ENCODE measurements around the gene DGCR8. TPM values are rescaled to one million over a fixed set of nuclear protein-coding genes. Genes with fewer than 3 reads are reported as not detected.
A peak's percentile ranks its signal among the peaks of the same experiment; 100 is the strongest.

DGCR8 gene
- polyA plus RNA-seq, 2 of the 4 experiments (the other 2 are of a cell fraction): 18.1 to 21.3 TPM

DNA sequence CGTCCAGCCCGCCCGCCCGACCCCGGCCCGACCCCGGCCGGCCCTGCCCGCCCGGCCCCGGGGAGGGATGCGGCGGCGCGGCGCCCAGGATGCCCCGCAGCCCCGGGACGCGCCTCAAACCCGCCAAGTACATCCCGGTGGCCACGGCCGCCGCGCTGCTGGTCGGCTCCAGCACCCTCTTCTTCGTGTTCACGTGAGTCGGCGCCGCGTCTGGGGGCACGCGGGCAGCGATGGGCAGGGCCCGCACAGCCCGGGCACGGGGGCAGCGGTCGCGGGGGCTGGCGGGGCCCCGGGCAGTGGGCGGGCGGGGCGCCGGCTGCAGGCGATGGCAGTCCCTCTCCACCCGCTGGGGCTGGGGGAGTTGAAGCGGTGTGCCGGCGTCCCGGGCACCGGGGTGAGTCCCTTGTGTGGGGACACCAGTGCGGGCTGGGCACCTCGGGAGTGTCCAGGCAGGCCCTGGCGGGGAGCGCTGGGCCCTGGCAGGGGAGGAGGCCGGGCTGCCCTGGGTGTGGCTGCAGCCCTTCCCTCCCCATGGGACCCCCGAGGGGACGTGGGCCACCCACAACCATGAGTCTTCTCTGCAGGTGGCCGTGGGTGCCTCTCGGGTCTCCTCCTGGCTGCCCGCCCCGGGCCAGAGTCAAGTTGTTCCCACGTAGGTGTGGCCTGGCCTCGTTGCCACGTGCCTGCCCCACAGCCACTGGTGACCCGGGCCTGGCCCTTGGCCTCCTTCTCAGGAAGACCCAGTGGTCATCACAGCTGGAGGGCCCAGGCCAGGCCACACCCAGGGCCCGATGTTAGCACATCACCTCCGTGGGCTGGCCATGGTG lies 52.0 kb downstream of the DGCR8 start:
- ATAC-seq: peak; percentile 0 to 3; a peak in 2 of 6 replicates

GRCh38 chr22:20132686-20133246 lies 52.7 kb downstream of the DGCR8 start:
- Histone ChIP-seq H3K27ac (peak overlapping the region; percentile 97 to 100), H3K4me1 (peaks cover 7% of the 10 kb centered on the region; the same call in 1 of the 3 replicates)

More for the DNA sequence above, 52.0 kb downstream of the DGCR8 start:
- Histone ChIP-seq H3K4me3 (peak overlapping the region; percentile 100), H3K27ac (peak overlapping the region; percentile 97 to 100), H3K4me1 (peaks cover 7% of the 10 kb centered on the region; the same call in 1 of the 3 replicates), H3K9me3 (no peaks in the 10 kb centered on the region), H3K4me2 (peak overlapping the region; percentile 97)
- no peak for TF ChIP-seq EHF (CRISPR knock-in tag; IDR thresholded peaks at IDR 0.05)
- no peak for TF ChIP-seq CBX8 (IDR thresholded peaks at IDR 0.05)
- TF ChIP-seq MAX (IDR thresholded peaks at IDR 0.05): peak; percentile 83
- TF ChIP-seq RCOR1 (IDR thresholded peaks at IDR 0.05; ENCODE audit: low read depth, low read length): no peak
- no peak for TF ChIP-seq HDAC2 (IDR thresholded peaks at IDR 0.05)
- DNase-seq (ENCODE audit: low read depth in 1 of 2, low spot score in 1 of 2) (no peak), FAIRE-seq (no peak)
- CTCF ChIA-PET: no interaction called here
- no CpG with 5 or more reads among the region's 72 CpGs for WGBS (ENCODE audit: missing lambda C conversion rate)
- POLR2A ChIA-PET: no interaction called here

More at GRCh38 chr22:20132686-20133246, 52.7 kb downstream of the DGCR8 start:
- Histone ChIP-seq H3K4me2 (peak overlapping the region; percentile 97), H3K9me3 (no peaks in the 10 kb centered on the region), H3K4me3 (peak overlapping the region; percentile 100)
- no peak for FAIRE-seq
- ATAC-seq: no peak
- TF ChIP-seq, protein P1, sequence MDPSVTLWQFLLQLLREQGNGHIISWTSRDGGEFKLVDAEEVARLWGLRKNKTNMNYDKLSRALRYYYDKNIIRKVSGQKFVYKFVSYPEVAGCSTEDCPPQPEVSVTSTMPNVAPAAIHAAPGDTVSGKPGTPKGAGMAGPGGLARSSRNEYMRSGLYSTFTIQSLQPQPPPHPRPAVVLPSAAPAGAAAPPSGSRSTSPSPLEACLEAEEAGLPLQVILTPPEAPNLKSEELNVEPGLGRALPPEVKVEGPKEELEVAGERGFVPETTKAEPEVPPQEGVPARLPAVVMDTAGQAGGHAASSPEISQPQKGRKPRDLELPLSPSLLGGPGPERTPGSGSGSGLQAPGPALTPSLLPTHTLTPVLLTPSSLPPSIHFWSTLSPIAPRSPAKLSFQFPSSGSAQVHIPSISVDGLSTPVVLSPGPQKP (IDR thresholded peaks at IDR 0.05; ENCODE audit: low read depth, low read length): no peak
- TF ChIP-seq HOXA7 (CRISPR knock-in tag; IDR thresholded peaks at IDR 0.05) (no peak), ESRRA (IDR thresholded peaks at IDR 0.05; ENCODE audit: borderline replicate concordance, low read length) (no peak), FOXS1 (CRISPR knock-in tag; IDR thresholded peaks at IDR 0.05) (no peak), HOXB13 (CRISPR knock-in tag; IDR thresholded peaks at IDR 0.05; ENCODE audit: low read depth) (no peak), TFCP2L1 (CRISPR knock-in tag; IDR thresholded peaks at IDR 0.05) (no peak), ZSCAN20 (CRISPR knock-in tag; IDR thresholded peaks at IDR 0.05) (no peak), TP53 (CRISPR knock-in tag; IDR thresholded peaks at IDR 0.05) (no peak), CBX8 (IDR thresholded peaks at IDR 0.05) (no peak), EHF (CRISPR knock-in tag; IDR thresholded peaks at IDR 0.05) (no peak), PBX3 (IDR thresholded peaks at IDR 0.05) (no peak), EP300 (IDR thresholded peaks at IDR 0.05) (no peak), POLR2A (IDR thresholded peaks at IDR 0.05; ENCODE audit: low read length) (no peak)
- TF ChIP-seq, protein P2, sequence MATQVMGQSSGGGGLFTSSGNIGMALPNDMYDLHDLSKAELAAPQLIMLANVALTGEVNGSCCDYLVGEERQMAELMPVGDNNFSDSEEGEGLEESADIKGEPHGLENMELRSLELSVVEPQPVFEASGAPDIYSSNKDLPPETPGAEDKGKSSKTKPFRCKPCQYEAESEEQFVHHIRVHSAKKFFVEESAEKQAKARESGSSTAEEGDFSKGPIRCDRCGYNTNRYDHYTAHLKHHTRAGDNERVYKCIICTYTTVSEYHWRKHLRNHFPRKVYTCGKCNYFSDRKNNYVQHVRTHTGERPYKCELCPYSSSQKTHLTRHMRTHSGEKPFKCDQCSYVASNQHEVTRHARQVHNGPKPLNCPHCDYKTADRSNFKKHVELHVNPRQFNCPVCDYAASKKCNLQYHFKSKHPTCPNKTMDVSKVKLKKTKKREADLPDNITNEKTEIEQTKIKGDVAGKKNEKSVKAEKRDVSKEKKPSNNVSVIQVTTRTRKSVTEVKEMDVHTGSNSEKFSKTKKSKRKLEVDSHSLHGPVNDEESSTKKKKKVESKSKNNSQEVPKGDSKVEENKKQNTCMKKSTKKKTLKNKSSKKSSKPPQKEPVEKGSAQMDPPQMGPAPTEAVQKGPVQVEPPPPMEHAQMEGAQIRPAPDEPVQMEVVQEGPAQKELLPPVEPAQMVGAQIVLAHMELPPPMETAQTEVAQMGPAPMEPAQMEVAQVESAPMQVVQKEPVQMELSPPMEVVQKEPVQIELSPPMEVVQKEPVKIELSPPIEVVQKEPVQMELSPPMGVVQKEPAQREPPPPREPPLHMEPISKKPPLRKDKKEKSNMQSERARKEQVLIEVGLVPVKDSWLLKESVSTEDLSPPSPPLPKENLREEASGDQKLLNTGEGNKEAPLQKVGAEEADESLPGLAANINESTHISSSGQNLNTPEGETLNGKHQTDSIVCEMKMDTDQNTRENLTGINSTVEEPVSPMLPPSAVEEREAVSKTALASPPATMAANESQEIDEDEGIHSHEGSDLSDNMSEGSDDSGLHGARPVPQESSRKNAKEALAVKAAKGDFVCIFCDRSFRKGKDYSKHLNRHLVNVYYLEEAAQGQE (IDR thresholded peaks at IDR 0.05): no peak
- CTCF ChIA-PET: no interaction called here
- POLR2A ChIA-PET: no interaction called here
- 87% methylated on average over 4 of the region's 16 CpGs for WGBS (ENCODE audit: missing lambda C conversion rate)
- no peak for DNase-seq (ENCODE audit: low read depth in 1 of 2, low spot score in 1 of 2)

All from A549 (cell line).